DOHH2 (cell line): ENCODE results near the gene UNG.

Experiments used
- CTCF ChIP-seq: fragments of 200-600 bp; sonication (generic); IDR thresholded peaks from one replicate; pipeline ENCODE4 v1.5.1; 2014; ENCODE audit warnings: antibody characterized with exemption, mild to moderate bottlenecking, low read depth, low read length; ENCODE audit not compliant: poor library complexity, severe bottlenecking
- EZH2phosphoT487 ChIP-seq: fragments of 200-600 bp; sonication (generic); IDR thresholded peaks from 2 replicates; pipeline ENCODE4 v1.6.1; 2017; ENCODE audit warnings: borderline replicate concordance, mild to moderate bottlenecking, antibody characterized with exemption, low read length, moderate library complexity, mixed read lengths

- TF ChIP-seq CTCF (no peak), EZH2phosphoT487 (no peak)
Observed at GRCh38 chr12:109088818-109089217, 8.6 kb upstream of the UNG start.
